GM18511 (cell line): ENCODE data around the gene NELFB.
A peak's percentile ranks its signal among the peaks of the same experiment; 100 is the strongest.

Experiments
- ATAC-seq: cut with Tn5 transposase; IDR thresholded peaks from one replicate; pipeline ENCODE4 v1.9.1; 2021; ENCODE audit warnings: mild to moderate bottlenecking, moderate library complexity; ENCODE audit not compliant: unreplicated experiment

Gene NELFB

GRCh38 chr9:137302449-137303150 is 47.5 kb downstream of the NELFB start:
- peak; percentile 53 for ATAC-seq

GRCh38 chr9:137303151-137303892 is 48.2 kb downstream of the NELFB start:
- no peak for ATAC-seq

GRCh38 chr9:137303893-137304382 is 48.8 kb downstream of the NELFB start:
- ATAC-seq = no peak

GRCh38 chr9:137304383-137305059 is 49.4 kb downstream of the NELFB start:
- ATAC-seq = no peak

GRCh38 chr9:137305060-137305797 is 50.1 kb downstream of the NELFB start:
- no peak for ATAC-seq

DNA sequence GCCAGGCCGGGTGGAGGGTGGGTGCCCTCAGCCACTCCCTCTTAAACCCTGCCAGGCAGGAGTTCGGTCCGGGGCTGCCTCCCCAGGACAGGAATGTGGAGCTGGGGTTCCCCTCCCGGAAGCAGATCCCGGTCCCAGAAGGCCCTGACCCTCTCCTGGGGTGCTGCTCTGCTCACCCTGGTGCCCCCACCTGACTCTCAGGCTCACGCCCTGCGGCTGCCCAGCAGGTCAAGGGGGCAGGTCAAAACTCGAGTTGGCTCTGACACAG is 50.6 kb downstream of the NELFB start:
- ATAC-seq = no peak

- no peak for ATAC-seq
Measured at GRCh38 chr9:137306066-137306849, 51.1 kb downstream of the NELFB start.

DNA sequence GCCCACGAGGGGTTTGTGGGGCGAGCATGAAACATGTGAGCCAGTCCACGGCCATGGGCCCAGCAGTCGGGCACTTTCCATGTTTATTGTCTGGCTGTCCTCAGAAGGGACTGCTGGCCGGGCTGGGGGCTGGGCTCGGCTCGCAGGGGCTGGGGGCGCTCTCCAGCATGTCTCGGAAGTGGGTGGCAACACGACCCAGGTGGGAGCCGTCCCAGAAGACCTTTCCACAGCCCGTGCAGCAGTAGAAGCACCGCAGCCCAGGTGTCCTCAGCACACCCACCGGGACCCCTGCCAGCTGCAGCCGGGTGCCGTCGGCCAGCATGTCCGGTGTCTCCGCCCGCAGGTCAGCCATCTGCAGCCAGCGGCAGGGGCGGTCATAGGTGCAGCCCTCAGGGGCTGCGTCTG is 51.7 kb downstream of the NELFB start:
- no peak for ATAC-seq

GRCh38 chr9:137307255-137308056 is 52.3 kb downstream of the NELFB start:
- ATAC-seq = no peak

DNA sequence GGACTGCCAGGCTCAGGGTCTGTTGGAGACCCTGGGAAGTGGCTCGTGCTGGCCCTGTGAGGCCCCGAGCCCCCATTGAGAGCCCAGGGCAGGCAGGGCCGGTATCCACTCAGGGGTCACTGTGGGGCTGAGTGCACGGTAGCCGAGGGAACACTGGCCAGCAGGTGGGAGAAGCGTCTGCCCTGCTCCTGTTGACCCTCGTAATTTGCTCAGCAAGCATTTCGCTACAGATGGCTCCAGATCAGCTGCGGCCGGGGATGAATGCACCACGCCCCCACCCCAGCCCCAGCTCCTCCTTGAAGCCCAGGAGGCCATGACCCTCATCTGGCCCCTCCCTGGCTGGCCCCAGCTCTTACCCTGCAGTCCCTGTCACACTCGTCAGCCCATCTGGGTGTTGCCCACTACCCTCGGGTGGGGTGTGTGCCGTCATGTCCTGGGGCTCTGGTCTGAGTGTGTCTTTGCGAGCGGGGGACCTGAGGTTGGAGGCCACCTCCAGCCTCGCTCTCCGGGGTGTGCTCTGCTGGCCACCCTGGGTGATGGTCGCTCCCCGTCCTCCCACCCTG is 53.0 kb downstream of the NELFB start:
- ATAC-seq = no peak

DNA sequence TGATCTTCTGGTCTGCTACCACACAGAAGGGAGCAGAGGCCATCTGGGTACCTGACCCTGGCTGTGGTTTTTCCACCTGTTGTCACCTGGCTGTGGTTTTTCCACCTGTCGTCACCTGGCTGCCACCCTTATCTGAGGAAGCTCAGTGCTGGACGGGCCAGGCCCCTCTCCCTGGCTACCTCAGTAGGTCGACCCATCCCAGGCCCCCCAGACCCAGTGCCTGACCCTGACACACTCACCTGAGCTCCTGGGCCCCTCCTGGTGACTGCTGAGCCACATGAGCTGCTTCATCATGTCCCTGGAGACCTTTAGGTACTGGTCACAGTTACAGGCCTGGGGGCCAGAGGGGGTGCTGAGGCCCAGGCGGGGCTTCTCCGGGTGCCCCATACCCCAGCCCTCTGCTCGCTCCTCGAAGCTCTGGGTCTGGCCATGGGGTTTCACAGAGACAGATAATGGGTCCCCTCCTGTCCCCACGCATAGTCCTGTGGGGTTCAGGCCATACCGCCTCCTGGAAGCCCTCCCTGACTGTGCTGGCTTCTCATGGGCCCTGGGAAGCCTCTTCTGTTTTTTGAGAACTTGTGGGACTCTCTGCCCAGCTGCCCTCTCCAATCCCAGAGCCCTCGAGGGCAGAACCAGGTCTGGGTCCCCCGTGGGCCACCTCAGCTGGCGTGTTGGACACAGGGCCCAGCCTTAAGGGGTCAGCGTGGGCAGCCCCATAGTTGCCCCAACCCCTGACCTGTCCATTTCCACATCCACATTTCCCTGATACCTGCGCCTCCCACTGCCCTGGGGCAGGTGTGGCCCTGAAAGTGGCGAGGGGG is 54.5 kb downstream of the NELFB start:
- ATAC-seq = no peak

GRCh38 chr9:137310189-137311052 is 55.3 kb downstream of the NELFB start:
- ATAC-seq = no peak

DNA sequence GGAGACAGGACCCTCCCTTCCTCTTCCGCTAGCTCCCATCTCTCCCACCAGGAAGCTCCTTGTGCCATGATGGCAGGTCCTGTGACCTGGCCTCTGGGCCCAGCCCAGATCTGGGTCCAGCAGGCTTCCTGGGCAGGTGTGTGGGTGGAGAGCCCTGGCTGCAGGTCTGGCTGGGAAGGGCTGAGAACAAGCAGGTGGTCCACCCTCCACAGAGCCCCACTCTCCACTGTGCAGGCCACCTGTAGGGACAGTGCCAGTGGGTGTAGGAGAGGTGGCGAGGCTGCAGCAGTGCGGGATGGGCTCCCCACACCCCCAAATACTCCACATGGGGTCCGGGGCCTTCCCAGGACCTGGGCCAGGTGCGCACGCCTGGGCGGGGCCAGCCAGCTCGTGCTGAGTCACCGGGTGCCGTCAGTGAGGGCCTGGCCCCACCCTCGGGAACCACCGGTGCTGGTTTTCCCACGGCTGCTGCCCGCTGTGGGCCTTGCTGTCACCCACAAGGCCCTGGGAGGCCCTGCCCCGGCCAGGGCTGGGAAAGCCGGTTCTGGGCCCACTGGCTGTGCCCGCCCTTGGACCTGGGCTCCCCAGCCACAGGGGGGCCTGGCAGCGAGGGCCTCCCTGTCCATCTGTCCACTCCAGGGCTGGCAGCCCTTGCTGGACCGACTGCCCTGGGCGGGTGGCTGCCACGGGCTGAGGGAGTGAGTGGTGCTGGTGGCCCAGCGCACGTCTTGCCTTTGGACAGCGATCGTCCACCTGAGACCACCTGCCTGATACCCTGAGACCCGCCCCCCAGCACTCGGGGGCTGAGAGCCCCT is 56.3 kb downstream of the NELFB start:
- no peak for ATAC-seq

DNA sequence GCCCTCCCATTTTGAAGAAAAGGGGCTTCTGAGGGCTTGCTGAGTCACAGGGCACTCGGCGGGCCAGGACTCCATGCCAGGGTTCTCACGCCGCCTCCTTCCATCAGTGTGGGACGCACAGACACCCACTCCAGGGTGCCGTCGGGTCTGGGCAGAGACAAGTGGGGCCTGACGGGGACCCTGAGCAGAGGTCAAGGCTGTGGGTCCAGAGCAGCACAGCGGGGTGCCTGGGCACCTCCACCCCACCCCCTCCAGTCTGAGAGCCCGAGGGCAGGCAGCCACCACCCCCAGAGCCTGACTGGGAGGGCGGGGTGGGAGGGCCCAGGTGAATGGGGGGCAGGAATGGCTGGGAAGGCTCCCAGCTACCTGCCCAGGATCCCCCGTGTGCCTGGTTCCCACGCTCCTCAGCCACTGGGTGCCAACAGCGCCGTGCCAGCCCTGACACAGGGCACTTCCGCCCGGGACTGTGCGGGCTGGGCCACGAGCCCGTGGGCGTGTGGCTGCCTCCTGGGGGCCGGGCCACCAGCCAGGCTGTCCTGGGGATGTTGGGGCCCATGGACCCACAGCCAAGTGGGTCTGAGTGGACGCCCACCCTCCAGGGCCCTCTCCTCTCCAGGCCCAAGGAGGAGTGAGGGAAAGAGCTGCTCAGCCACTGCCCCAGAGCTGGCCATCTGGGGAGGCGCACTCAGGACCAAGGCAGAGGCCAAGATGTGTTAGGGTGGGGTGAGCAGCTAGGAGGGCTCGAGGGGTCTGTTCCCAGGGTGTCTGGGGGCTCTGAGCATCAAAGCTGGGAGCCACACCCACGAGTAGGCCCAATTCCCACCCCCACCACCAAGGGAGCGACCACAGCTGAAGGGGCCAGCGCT is 57.1 kb downstream of the NELFB start:
- ATAC-seq = no peak

GRCh38 chr9:137312852-137313325 is 57.8 kb downstream of the NELFB start:
- no peak for ATAC-seq
